Stimulated activated memory B cell treated with anti-CD40 and anti-IgM and Interleukin-4, amounts not matched to agents 10 μg/mL and 1 μg/mL and 100 μg/mL, for 72 hours (primary cell): ENCODE results near the gene LHPP.

ENCODE experiments used
- ATAC-seq: fragments of 150-1000 bp; cut with Tn5 transposase; 2 replicates; pipeline ENCODE4 v1.10.0; 2021
- H3K27ac Mint-ChIP-seq: one replicate; pipeline ENCODE4 v1.8.0; 2022; ENCODE audit warnings: mild to moderate bottlenecking, mixed read lengths
- H3K27me3 Mint-ChIP-seq: one replicate; pipeline ENCODE4 v1.8.0; 2022; ENCODE audit warnings: mixed read lengths
- H3K36me3 Mint-ChIP-seq: one replicate; pipeline ENCODE4 v1.8.0; 2022; ENCODE audit warnings: mixed read lengths
- H3K4me1 Mint-ChIP-seq: one replicate; pipeline ENCODE4 v1.8.0; 2022; ENCODE audit warnings: mixed read lengths
- H3K4me3 Mint-ChIP-seq: one replicate; pipeline ENCODE4 v1.8.0; 2022; ENCODE audit warnings: mild to moderate bottlenecking, moderate library complexity, mixed read lengths
- H3K9me3 Mint-ChIP-seq: one replicate; pipeline ENCODE4 v1.8.0; 2022; ENCODE audit warnings: mixed read lengths

Gene LHPP

GRCh38 chr10:124565565-124566221 is 104.1 kb downstream of the LHPP start:
- Mint-ChIP-seq H3K27ac (peak overlapping the region; percentile 35), H3K9me3 (peaks cover 5% of the 10 kb centered on the region), H3K4me1 (peaks cover 40% of the 10 kb centered on the region), H3K4me3 (no peak overlapping the region), H3K27me3 (no peaks in the 10 kb centered on the region), H3K36me3 (peaks cover 11% of the 10 kb centered on the region)
- ATAC-seq, result peak; percentile 52

GRCh38 chr10:124566222-124566888 is 104.7 kb downstream of the LHPP start:
- H3K9me3 Mint-ChIP-seq, result peaks cover 9% of the 10 kb centered on the region
- no peak overlapping the region for H3K4me3 Mint-ChIP-seq
- H3K4me1 Mint-ChIP-seq, result peaks cover 46% of the 10 kb centered on the region
- no peak for ATAC-seq
- H3K36me3 Mint-ChIP-seq, result peaks cover 6% of the 10 kb centered on the region
- H3K27ac Mint-ChIP-seq, result peak overlapping the region; percentile 35
- H3K27me3 Mint-ChIP-seq, result no peaks in the 10 kb centered on the region

- Mint-ChIP-seq H3K27ac (no peak overlapping the region), H3K4me1 (peaks cover 55% of the 10 kb centered on the region), H3K36me3 (no peaks in the 10 kb centered on the region), H3K9me3 (peaks cover 4% of the 10 kb centered on the region), H3K27me3 (no peaks in the 10 kb centered on the region), H3K4me3 (no peak overlapping the region)
- ATAC-seq, result no peak
Observed at GRCh38 chr10:124566981-124567835, 105.6 kb downstream of the LHPP start.

GRCh38 chr10:124568339-124568738 is 106.7 kb downstream of the LHPP start:
- no peak for ATAC-seq
- Mint-ChIP-seq H3K4me1 (peaks cover 58% of the 10 kb centered on the region), H3K27me3 (no peaks in the 10 kb centered on the region), H3K4me3 (no peak overlapping the region), H3K36me3 (no peaks in the 10 kb centered on the region), H3K9me3 (peaks cover 4% of the 10 kb centered on the region), H3K27ac (no peak overlapping the region)

- Mint-ChIP-seq H3K27me3 (no peaks in the 10 kb centered on the region), H3K4me1 (peaks cover 58% of the 10 kb centered on the region), H3K9me3 (peaks cover 4% of the 10 kb centered on the region), H3K4me3 (no peak overlapping the region), H3K36me3 (no peaks in the 10 kb centered on the region), H3K27ac (peak overlapping the region; percentile 64)
- ATAC-seq, result no peak
Observed at GRCh38 chr10:124568848-124569622, 107.4 kb downstream of the LHPP start.

GRCh38 chr10:124569623-124570470 is 108.2 kb downstream of the LHPP start:
- Mint-ChIP-seq H3K27ac (peak overlapping the region; percentile 64), H3K36me3 (no peaks in the 10 kb centered on the region), H3K9me3 (peaks cover 4% of the 10 kb centered on the region), H3K4me1 (peaks cover 60% of the 10 kb centered on the region), H3K4me3 (no peak overlapping the region), H3K27me3 (no peaks in the 10 kb centered on the region)
- ATAC-seq, result peak; percentile 47

- Mint-ChIP-seq H3K27ac (peak overlapping the region; percentile 64), H3K36me3 (no peaks in the 10 kb centered on the region), H3K27me3 (no peaks in the 10 kb centered on the region), H3K9me3 (peaks cover 4% of the 10 kb centered on the region), H3K4me3 (no peak overlapping the region), H3K4me1 (peaks cover 57% of the 10 kb centered on the region)
- ATAC-seq, result no peak
Observed at GRCh38 chr10:124570646-124571045, 109.0 kb downstream of the LHPP start.

- Mint-ChIP-seq H3K27ac (no peak overlapping the region), H3K4me3 (no peak overlapping the region), H3K9me3 (peaks cover 4% of the 10 kb centered on the region)
Observed at GRCh38 chr10:124572751-124573150, 111.1 kb downstream of the LHPP start.

GRCh38 chr10:124573726-124574455 is 112.3 kb downstream of the LHPP start:
- Mint-ChIP-seq H3K27ac (no peak overlapping the region), H3K4me3 (no peak overlapping the region), H3K27me3 (no peaks in the 10 kb centered on the region), H3K9me3 (peaks cover 4% of the 10 kb centered on the region), H3K4me1 (peaks cover 67% of the 10 kb centered on the region), H3K36me3 (no peaks in the 10 kb centered on the region)
- ATAC-seq, result no peak

More at GRCh38 chr10:124572751-124573150, 111.1 kb downstream of the LHPP start:
- Mint-ChIP-seq H3K36me3 (no peaks in the 10 kb centered on the region), H3K4me1 (peaks cover 61% of the 10 kb centered on the region), H3K27me3 (no peaks in the 10 kb centered on the region)
- ATAC-seq, result no peak

GRCh38 chr10:124574456-124575070 is 112.9 kb downstream of the LHPP start:
- no peak overlapping the region for H3K27ac Mint-ChIP-seq
- H3K36me3 Mint-ChIP-seq, result no peaks in the 10 kb centered on the region
- H3K9me3 Mint-ChIP-seq, result peaks cover 4% of the 10 kb centered on the region
- H3K4me1 Mint-ChIP-seq, result peaks cover 61% of the 10 kb centered on the region
- no peak overlapping the region for H3K4me3 Mint-ChIP-seq
- H3K27me3 Mint-ChIP-seq, result no peaks in the 10 kb centered on the region
- no peak for ATAC-seq

- H3K27ac Mint-ChIP-seq, result no peak overlapping the region
- H3K27me3 Mint-ChIP-seq, result no peaks in the 10 kb centered on the region
- ATAC-seq, result no peak
- H3K9me3 Mint-ChIP-seq, result peaks cover 4% of the 10 kb centered on the region
- H3K36me3 Mint-ChIP-seq, result no peaks in the 10 kb centered on the region
- H3K4me3 Mint-ChIP-seq, result no peak overlapping the region
- H3K4me1 Mint-ChIP-seq, result peaks cover 53% of the 10 kb centered on the region
Observed at GRCh38 chr10:124575107-124576035, 113.7 kb downstream of the LHPP start.

- Mint-ChIP-seq H3K27me3 (no peaks in the 10 kb centered on the region), H3K36me3 (peaks cover 7% of the 10 kb centered on the region), H3K9me3 (peaks cover 3% of the 10 kb centered on the region), H3K4me1 (peaks cover 39% of the 10 kb centered on the region), H3K4me3 (no peak overlapping the region), H3K27ac (no peak overlapping the region)
- no peak for ATAC-seq
Observed at GRCh38 chr10:124576526-124577420, 115.2 kb downstream of the LHPP start.
